Heart left ventricle (tissue), 16 donors: ENCODE results near the gene ATRNL1. TPM values are rescaled to one million over a fixed set of nuclear protein-coding genes. Genes with fewer than 3 reads are reported as not detected.

Experiments used
- ATAC-seq, 4 donors: fragments of 200-7000 bp; cut with Tn5 transposase; one replicate each; pipeline ENCODE4 v1.9.1; 2020 to 2022; ENCODE audit warnings: moderate library complexity in 4 of 4, mild to moderate bottlenecking in 3 of 4, moderate number of reproducible peaks in 1 of 4
- DNase-seq, 5 donors: peaks; one replicate each; pipeline ENCODE4 v3.0.0-alpha.2; 2020
- H3K27ac ChIP-seq, 12 donors: fragments of 200-600 bp; sonication (generic) in 4 of 12; one replicate each; pipeline versions ENCODE4 v1.5.0 to v1.8.0; 2016 to 2022; ENCODE audit warnings: mild to moderate bottlenecking in 2 of 12
- H3K27me3 ChIP-seq, 9 donors: fragments of 200-600 bp; sonication (generic) in 2 of 9; one replicate each; pipeline versions ENCODE4 v1.5.1 to v1.8.0; 2016 to 2022; ENCODE audit warnings: mild to moderate bottlenecking in 3 of 9
- H3K36me3 ChIP-seq, 9 donors: fragments of 200-600 bp; sonication (generic) in 2 of 9; one replicate each; pipeline versions ENCODE4 v1.5.0 to v1.8.0; 2018 to 2022; ENCODE audit warnings: mild to moderate bottlenecking in 2 of 9
- H3K4me1 ChIP-seq, 12 donors: fragments of 200-600 bp; sonication (generic) in 4 of 12; one replicate each; pipeline versions ENCODE4 v1.5.0 to v1.8.0; 2016 to 2022; ENCODE audit warnings: mild to moderate bottlenecking in 3 of 12
- H3K4me3 ChIP-seq, 12 donors: fragments of 200-600 bp; sonication (generic) in 4 of 12; one replicate each; pipeline versions ENCODE4 v1.5.0 to v1.8.0; 2017 to 2022; ENCODE audit warnings: mild to moderate bottlenecking in 9 of 12, moderate library complexity in 4 of 12
- H3K9me3 ChIP-seq, 12 donors: fragments of 200-600 bp; sonication (generic) in 4 of 12; one replicate each; pipeline versions ENCODE4 v1.5.0 to v1.8.0; 2016 to 2022; ENCODE audit warnings: mild to moderate bottlenecking in 1 of 12
- POLR2A ChIP-seq, 2 donors: fragments of 450-650 bp; IDR thresholded peaks; one replicate each; pipeline ENCODE4 v1.6.1; 2017; ENCODE audit warnings: antibody characterized with exemption in 2 of 2, mild to moderate bottlenecking in 2 of 2, moderate library complexity in 2 of 2
- WGBS, 4 donors: extraction: QIAGEN DNeasy Blood & Tissue Kit in 2 of 4; methylation state at CpG; one replicate each; pipeline versions ENCODE4 v1.1.5 to v1.1.7; 2013 to 2018; 5-methylcytosine and 5-hydroxymethylcytosine counted together
- intact Hi-C, 10 donors: fragments of 100-400 bp; cut with DNase I; formaldehyde crosslinking; loops; one replicate each; pipeline versions ENCODE4 v1.11.1 to v1.14.2; 2022
- polyA plus RNA-seq, 2 donors: library from polyadenylated mRNA; stranded (reverse); fragments of 200-250 nt; gene quantifications; one replicate each; pipeline ENCODE4 v1.2.3, GENCODE V29; 2013
- total RNA-seq, 9 donors: library from RNA; depleted of rRNA in 2 of 9; stranded (reverse); fragments of >200 nt in 2 of 9; fragmentation: NEBNext Ultra II Directional in 3 of 9; extraction: Animal tissue kit (Norgen Biotek cat#: 25700) in 3 of 9; gene quantifications; one replicate each; pipeline versions ENCODE4 v1.1.0 to v1.2.4, GENCODE V29; 2016 to 2023
- TF ChIP-seq, protein P1 (sequence below), 12 donors: fragments of 200-600 bp; sonication (generic) in 4 of 12; IDR thresholded peaks; one replicate each; pipeline versions ENCODE4 v1.5.0 to v1.8.0; 2018 to 2022; ENCODE audit warnings: antibody characterized with exemption in 12 of 12, mild to moderate bottlenecking in 5 of 12
- donor health status: ischemic (EF 13 %, LVEDD 7.1; RV severe dilation, severe dysfunction).
- donor health status: healthy with polysubstance abuse.
- donor health status: DM: no; HTN: yes; CAD: no.
- donor health status: DM: no; HTN: no; CAD: no.
- donor health status: ischemic (EF 25% LVEDD 6.9; RV normal size, moderate dysfunction).
- donor health status: ischemic (EF 25% LVEDD 5.7; RV mildly dilated, moderate dysfunction).
- donor health status: healthy.
- donor health status: DM: yes; HTN: yes; CAD: no.
- donor health status: ischemic (EF 35%, LVEDD 5.7; RV mildly dilated, moderate dysfunction).
- donor health status: nonischemic (EF 11% LVEDD 7.7; RV severe dilation, severe dysfunction).
- donor health status: DM: yes; HTN: yes; CAD: no.
- donor health status: PGD.
- donor health status: ischemic (EF 29% LVEDD 5.4; RV normal size, mild dysfunction).
- donor health status: nonischemic (EF 23%, LVEDD 6.1; RV moderate dilation, normal function).

The ATRNL1 gene
- total and polyA plus RNA-seq, 11 donors, result 0.13 to 28.5 (median 3.0) TPM

DNA sequence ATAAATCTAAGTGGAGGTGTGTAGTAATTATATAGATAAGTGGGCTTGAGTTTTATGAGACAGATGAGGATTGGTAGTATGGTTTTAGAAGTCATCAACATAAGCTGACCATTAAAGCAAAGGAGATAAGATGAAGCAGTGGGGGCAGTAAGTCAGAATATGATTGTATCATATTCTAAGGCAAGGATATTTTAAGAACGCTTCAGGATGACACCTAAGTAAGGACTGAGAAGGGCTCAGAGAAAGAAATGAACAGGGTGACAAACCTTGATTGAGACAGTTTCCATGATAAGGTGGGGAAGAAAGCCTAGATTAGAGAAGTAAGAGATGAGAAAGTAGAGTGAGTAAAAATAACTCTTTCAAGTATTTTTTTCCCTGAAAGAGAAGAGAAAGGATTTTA is 567.2 kb downstream of the ATRNL1 start:
- ATAC-seq (no peak), DNase-seq (no peak)
- Histone ChIP-seq H3K4me1 (no peaks in the 10 kb centered on the region), H3K36me3 (no peaks in the 10 kb centered on the region), H3K27ac (no peak overlapping the region), H3K4me3 (no peak overlapping the region), H3K9me3 (no peaks in the 10 kb centered on the region), H3K27me3 (no peaks in the 10 kb centered on the region)
- intact Hi-C loops, result no loop called here
- TF ChIP-seq POLR2A (IDR thresholded peaks at IDR 0.05), result no peak
- TF ChIP-seq, protein P1, sequence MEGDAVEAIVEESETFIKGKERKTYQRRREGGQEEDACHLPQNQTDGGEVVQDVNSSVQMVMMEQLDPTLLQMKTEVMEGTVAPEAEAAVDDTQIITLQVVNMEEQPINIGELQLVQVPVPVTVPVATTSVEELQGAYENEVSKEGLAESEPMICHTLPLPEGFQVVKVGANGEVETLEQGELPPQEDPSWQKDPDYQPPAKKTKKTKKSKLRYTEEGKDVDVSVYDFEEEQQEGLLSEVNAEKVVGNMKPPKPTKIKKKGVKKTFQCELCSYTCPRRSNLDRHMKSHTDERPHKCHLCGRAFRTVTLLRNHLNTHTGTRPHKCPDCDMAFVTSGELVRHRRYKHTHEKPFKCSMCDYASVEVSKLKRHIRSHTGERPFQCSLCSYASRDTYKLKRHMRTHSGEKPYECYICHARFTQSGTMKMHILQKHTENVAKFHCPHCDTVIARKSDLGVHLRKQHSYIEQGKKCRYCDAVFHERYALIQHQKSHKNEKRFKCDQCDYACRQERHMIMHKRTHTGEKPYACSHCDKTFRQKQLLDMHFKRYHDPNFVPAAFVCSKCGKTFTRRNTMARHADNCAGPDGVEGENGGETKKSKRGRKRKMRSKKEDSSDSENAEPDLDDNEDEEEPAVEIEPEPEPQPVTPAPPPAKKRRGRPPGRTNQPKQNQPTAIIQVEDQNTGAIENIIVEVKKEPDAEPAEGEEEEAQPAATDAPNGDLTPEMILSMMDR (IDR thresholded peaks at IDR 0.05), result no peak
- WGBS, 4 donors, result 71 to 91% (median 81%) methylated on average over 1 of the region's 1 CpG

DNA sequence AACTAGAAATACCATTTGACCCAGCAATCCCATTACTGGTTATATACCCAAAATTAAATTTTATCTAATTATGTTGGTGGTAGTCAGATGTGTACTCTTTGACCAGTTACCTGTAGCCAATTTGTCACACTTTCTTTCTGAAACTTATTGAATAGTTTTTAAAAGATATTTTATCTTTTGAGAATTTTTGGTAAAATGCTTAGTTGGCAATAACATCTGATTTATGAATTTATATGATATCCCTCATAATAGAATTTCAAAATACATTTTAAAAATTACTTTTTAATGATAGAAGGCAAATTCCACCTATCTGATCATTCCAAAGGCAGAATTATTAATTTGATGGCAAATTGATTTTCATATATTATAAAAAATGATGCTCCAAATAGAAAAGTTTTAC is 569.3 kb downstream of the ATRNL1 start:
- no peaks in the 10 kb centered on the region for H3K36me3 ChIP-seq
- H3K4me1 ChIP-seq, result no peaks in the 10 kb centered on the region
- H3K27ac ChIP-seq, result no peak overlapping the region
- H3K9me3 ChIP-seq, result no peaks in the 10 kb centered on the region
- no peak overlapping the region for H3K4me3 ChIP-seq
- H3K27me3 ChIP-seq, result no peaks in the 10 kb centered on the region
- no peak for ATAC-seq
- no peak for TF ChIP-seq POLR2A (IDR thresholded peaks at IDR 0.05)
- TF ChIP-seq, protein P1 (IDR thresholded peaks at IDR 0.05), result no peak
- no peak for DNase-seq
- intact Hi-C loops, result no loop called here

DNA sequence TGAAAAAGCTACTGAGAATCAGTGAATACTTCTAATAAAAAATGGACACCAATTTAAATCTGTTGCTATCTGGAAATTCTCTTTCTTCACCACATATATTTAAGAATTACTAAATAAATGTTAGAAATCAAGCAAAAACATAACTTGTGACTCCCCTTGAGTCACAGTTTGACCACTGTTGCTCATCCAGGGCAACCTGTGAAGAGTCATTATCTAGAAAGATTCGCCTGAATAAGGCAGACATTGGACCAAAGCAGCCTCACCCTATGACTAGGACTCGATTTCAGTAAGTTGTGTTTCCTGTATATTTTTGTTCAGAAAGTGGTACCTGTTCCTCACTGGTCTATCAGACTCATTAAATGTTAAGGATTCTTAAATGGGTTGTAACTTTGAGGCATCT is 572.4 kb downstream of the ATRNL1 start:
- intact Hi-C loops, result no loop called here
- H3K9me3 ChIP-seq, result no peaks in the 10 kb centered on the region
- DNase-seq (no peak), ATAC-seq (no peak)
- H3K4me3 ChIP-seq, result no peak overlapping the region
- H3K36me3 ChIP-seq, result no peaks in the 10 kb centered on the region
- no peaks in the 10 kb centered on the region for H3K27me3 ChIP-seq
- WGBS, 4 donors, result 58 to 75% (median 67%) methylated on average over 2 of the region's 2 CpGs
- no peaks in the 10 kb centered on the region for H3K4me1 ChIP-seq
- TF ChIP-seq, protein P1 (IDR thresholded peaks at IDR 0.05), result no peak
- no peak for TF ChIP-seq POLR2A (IDR thresholded peaks at IDR 0.05)
- H3K27ac ChIP-seq, result no peak overlapping the region

DNA sequence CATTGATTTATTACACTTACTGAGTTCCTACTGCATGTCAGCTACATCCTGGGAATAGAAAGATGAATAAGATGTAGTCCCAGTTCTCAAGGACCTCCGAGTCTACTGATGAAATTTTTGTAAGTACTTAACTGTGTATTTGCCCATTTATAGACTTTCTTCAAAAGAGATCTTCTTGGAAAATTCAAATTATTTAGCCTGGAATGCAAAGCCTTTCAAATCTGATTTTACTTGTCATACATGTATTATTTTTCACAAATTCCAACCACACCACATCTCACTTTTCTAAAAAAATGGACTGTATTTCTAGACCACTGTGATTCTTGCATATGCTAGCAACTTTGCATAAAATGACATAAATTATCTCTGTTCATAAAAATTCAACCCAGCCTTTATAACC is 581.3 kb downstream of the ATRNL1 start:
- TF ChIP-seq POLR2A (IDR thresholded peaks at IDR 0.05), result no peak
- TF ChIP-seq, protein P1 (IDR thresholded peaks at IDR 0.05), result no peak
- WGBS, 4 donors, result 72 to 77% (median 73%) methylated on average over 1 of the region's 1 CpG
- H3K27me3 ChIP-seq, result no peaks in the 10 kb centered on the region
- no peak for ATAC-seq
- intact Hi-C loops, result no loop called here
- no peak for DNase-seq
- H3K4me3 ChIP-seq, result no peak overlapping the region
- H3K36me3 ChIP-seq, result no peaks in the 10 kb centered on the region
- no peaks in the 10 kb centered on the region for H3K9me3 ChIP-seq
- H3K27ac ChIP-seq, result no peak overlapping the region
- no peaks in the 10 kb centered on the region for H3K4me1 ChIP-seq
